Measurements from ENCODE around the gene CTSH. TPM values are rescaled to one million over a fixed set of nuclear protein-coding genes. Genes with fewer than 3 reads are reported as not detected.

Gene CTSH
- total RNA-seq, 4 donors from 2014 or later = 65.5 to 101 (median 76.6) TPM

- H3K4me1 ChIP-seq = peaks cover 0 to 17% (median 0%) of the 10 kb centered on the region in 3 donors
- H3K4me3 ChIP-seq = no peak overlapping the region
- TF ChIP-seq POLR2A (IDR thresholded peaks at IDR 0.05) (no peak), CTCF (IDR thresholded peaks at IDR 0.05) (no peak), POLR2AphosphoS5 (IDR thresholded peaks at IDR 0.05) (no peak), EP300 (IDR thresholded peaks at IDR 0.05) (no peak)
- no peaks in the 10 kb centered on the region for H3K9me3 ChIP-seq
- H3K27me3 ChIP-seq = no peaks in the 10 kb centered on the region
- peaks cover 0 to 92% of the 10 kb centered on the region in 2 donors for H3K36me3 ChIP-seq
- ATAC-seq = no peak
- 40% methylated on average over 2 of the region's 7 CpGs; no CpG with 5 or more reads in 1 of the 2 donors for WGBS, 2 donors (ENCODE audit: low coverage in 1 of 2)
- no peak overlapping the region for H3K27ac ChIP-seq
Measured at GRCh38 chr15:78922527-78922926, 22.3 kb downstream of the CTSH start.

- 100% methylated on average over 1 of the region's 14 CpGs; no CpG with 5 or more reads in 1 of the 2 donors for WGBS, 2 donors (ENCODE audit: low coverage in 1 of 2)
- Histone ChIP-seq H3K27me3 (no peaks in the 10 kb centered on the region), H3K4me1 (peaks cover 0 to 23% (median 0%) of the 10 kb centered on the region in 3 donors), H3K27ac (no peak overlapping the region), H3K36me3 (peaks cover 0 to 87% of the 10 kb centered on the region in 2 donors), H3K9me3 (no peaks in the 10 kb centered on the region), H3K4me3 (no peak overlapping the region)
- TF ChIP-seq EP300 (IDR thresholded peaks at IDR 0.05) (no peak), CTCF (IDR thresholded peaks at IDR 0.05) (no peak), POLR2AphosphoS5 (IDR thresholded peaks at IDR 0.05) (peak; percentile 9), POLR2A (IDR thresholded peaks at IDR 0.05) (no peak)
- no peak for ATAC-seq
Measured at GRCh38 chr15:78921940-78922339, 22.9 kb downstream of the CTSH start.

GRCh38 chr15:78921517-78921916 lies 23.3 kb downstream of the CTSH start:
- peaks cover 0 to 27% (median under 1%) of the 10 kb centered on the region in 3 donors for H3K4me1 ChIP-seq
- WGBS, 2 donors (ENCODE audit: low coverage in 1 of 2) = 45 to 69% methylated on average over 2 to 4 of the region's 6 CpGs
- no peak for TF ChIP-seq CTCF (IDR thresholded peaks at IDR 0.05)
- no peak for TF ChIP-seq POLR2AphosphoS5 (IDR thresholded peaks at IDR 0.05)
- no peak for TF ChIP-seq POLR2A (IDR thresholded peaks at IDR 0.05)
- TF ChIP-seq EP300 (IDR thresholded peaks at IDR 0.05) = no peak
- no peak overlapping the region for H3K27ac ChIP-seq
- ATAC-seq = no peak
- H3K4me3 ChIP-seq = no peak overlapping the region
- no peaks in the 10 kb centered on the region for H3K9me3 ChIP-seq
- H3K36me3 ChIP-seq = peaks cover 0 to 82% of the 10 kb centered on the region in 2 donors
- no peaks in the 10 kb centered on the region for H3K27me3 ChIP-seq

GRCh38 chr15:78917888-78918287 lies 27.0 kb downstream of the CTSH start:
- H3K27me3 ChIP-seq = no peaks in the 10 kb centered on the region
- 79 to 90% methylated on average over 3 to 4 of the region's 4 CpGs for WGBS, 2 donors (ENCODE audit: low coverage in 1 of 2)
- ATAC-seq = no peak
- TF ChIP-seq POLR2AphosphoS5 (IDR thresholded peaks at IDR 0.05) = no peak
- no peak for TF ChIP-seq CTCF (IDR thresholded peaks at IDR 0.05)
- no peak for TF ChIP-seq POLR2A (IDR thresholded peaks at IDR 0.05)
- no peak for TF ChIP-seq EP300 (IDR thresholded peaks at IDR 0.05)
- H3K9me3 ChIP-seq = no peaks in the 10 kb centered on the region
- H3K4me3 ChIP-seq = no peak overlapping the region
- H3K4me1 ChIP-seq = peaks cover 0 to 62% (median 29%) of the 10 kb centered on the region in 3 donors
- H3K27ac ChIP-seq = peak overlapping the region in 2 of 4 donors; percentile 62 to 74
- H3K36me3 ChIP-seq = peaks cover 0 to 74% of the 10 kb centered on the region in 2 donors

GRCh38 chr15:78916088-78916487 lies 28.8 kb downstream of the CTSH start:
- ATAC-seq = no peak
- no peak overlapping the region for H3K4me3 ChIP-seq
- peaks cover 0 to 73% of the 10 kb centered on the region in 2 donors for H3K36me3 ChIP-seq
- TF ChIP-seq POLR2AphosphoS5 (IDR thresholded peaks at IDR 0.05) (no peak), CTCF (IDR thresholded peaks at IDR 0.05) (no peak), POLR2A (IDR thresholded peaks at IDR 0.05) (no peak), EP300 (IDR thresholded peaks at IDR 0.05) (no peak)
- no peaks in the 10 kb centered on the region for H3K9me3 ChIP-seq
- peak overlapping the region in 3 of 4 donors; percentile 61 to 74 (median 62) for H3K27ac ChIP-seq
- no peaks in the 10 kb centered on the region for H3K27me3 ChIP-seq
- H3K4me1 ChIP-seq = peaks cover 0 to 57% (median 29%) of the 10 kb centered on the region in 3 donors
- WGBS, 2 donors (ENCODE audit: low coverage in 1 of 2) = 60 to 69% methylated on average over 4 of the region's 4 CpGs

Data from gastroesophageal sphincter (tissue), 4 donors.